GM19395 (cell line): ENCODE measurements around the gene TEX35.
"Not testable (repeated sequence)": the region's sequence is repeated elsewhere in the genome, so short reads cannot be mapped to it uniquely, and the experiment has no call there.

ENCODE experiments used
- ATAC-seq: cut with Tn5 transposase; IDR thresholded peaks from one replicate; pipeline ENCODE4 v1.9.1; 2021; ENCODE audit warnings: mild to moderate bottlenecking, moderate library complexity; ENCODE audit not compliant: unreplicated experiment

The TEX35 gene

GRCh38 chr1:178540646-178541045 is 27.7 kb downstream of the TEX35 start:
- no peak for ATAC-seq

DNA sequence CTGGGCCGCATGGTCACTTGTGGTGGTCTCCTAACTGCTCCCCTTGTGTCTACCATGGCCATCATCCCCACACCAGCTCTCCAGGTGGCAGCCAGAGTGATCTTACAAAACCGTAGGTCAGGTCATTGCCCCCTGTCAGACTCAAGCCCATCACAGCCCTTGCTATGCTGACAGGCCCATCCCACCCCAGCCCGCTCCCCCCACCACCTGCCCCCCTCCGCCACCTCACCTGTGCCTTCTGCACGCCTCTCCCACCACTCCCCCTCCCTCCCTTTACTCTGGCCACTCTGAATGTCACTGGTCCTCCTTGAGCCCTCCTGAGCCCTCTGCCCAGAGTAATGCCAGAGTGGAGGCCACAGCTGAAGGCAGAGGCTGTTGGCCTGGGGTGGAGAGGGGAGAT is 28.5 kb downstream of the TEX35 start:
- ATAC-seq: no peak

GRCh38 chr1:178541829-178542553 is 29.1 kb downstream of the TEX35 start:
- peak; percentile 57 for ATAC-seq

GRCh38 chr1:178542554-178543289 is 29.8 kb downstream of the TEX35 start:
- ATAC-seq: peak; percentile 83

GRCh38 chr1:178543290-178543607 is 30.3 kb downstream of the TEX35 start:
- ATAC-seq: peak; percentile 50

- no peak for ATAC-seq
These were observed 31.6 kb downstream of the TEX35 start for GRCh38 chr1:178544531-178544930.

GRCh38 chr1:178548108-178548507 is 35.2 kb downstream of the TEX35 start:
- no peak for ATAC-seq

DNA sequence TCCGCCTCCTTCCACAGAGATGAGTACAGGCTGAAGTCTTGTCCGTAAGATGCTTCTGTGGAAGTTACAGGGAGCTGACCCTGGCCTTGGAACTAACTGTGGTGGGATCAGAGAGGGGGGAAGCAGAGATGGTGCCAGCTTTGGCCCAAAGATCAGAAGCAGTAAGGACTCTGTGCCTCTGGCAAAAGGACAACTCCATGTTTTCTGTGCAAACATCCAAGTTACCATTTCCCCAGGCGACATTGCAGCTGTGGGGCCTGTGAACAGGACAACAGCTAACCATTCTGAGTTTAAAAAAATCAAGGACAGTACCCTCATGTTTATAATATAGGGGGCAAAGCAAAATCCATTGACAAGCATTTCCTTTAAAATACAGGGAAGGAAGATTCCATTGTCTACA is 38.4 kb downstream of the TEX35 start:
- no peak for ATAC-seq

DNA sequence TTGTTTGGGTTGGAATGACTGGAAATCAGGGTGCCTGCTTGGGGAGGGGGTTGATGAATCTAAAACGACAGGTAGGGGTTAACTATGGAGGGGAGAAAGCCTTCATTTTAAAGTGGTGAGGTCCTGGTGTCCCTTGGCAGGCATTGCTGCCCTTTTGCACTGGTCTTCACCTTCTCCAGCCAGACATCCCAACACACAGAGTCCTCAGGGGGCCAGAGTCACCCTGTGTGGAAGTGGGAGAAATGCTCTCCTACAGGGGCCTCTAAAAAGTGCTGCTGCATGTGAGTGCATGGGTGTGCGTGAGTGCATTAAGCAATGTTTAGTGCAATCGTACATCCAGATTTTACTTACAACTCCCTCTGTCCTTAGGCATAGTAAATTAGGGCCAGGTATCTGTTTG is 39.0 kb downstream of the TEX35 start:
- no peak for ATAC-seq

GRCh38 chr1:178552856-178553255 is 39.9 kb downstream of the TEX35 start:
- no peak for ATAC-seq

GRCh38 chr1:178554351-178554750 is 41.4 kb downstream of the TEX35 start:
- ATAC-seq: not testable (repeated sequence)

DNA sequence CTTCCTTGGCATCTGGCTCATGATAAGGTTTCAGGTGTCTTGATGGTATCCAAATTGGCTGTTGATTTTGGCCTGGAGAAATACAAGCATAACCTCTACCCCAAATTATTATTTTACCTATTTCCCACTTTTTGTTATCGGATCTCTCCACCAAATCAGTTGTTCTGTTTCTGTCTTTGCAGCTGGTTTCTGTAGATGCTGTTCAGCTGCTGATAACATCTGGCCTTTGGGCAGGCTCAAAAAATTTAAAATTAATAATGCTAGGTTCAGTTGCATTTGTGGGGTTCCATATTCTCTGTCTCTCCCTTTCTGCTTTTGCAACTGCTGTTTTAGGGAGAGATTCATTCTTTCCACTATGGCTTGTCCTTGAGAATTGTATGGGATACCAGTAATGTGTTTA is 42.7 kb downstream of the TEX35 start:
- ATAC-seq: not testable (repeated sequence)

GRCh38 chr1:178558816-178559215 is 45.9 kb downstream of the TEX35 start:
- ATAC-seq: not testable (repeated sequence)

DNA sequence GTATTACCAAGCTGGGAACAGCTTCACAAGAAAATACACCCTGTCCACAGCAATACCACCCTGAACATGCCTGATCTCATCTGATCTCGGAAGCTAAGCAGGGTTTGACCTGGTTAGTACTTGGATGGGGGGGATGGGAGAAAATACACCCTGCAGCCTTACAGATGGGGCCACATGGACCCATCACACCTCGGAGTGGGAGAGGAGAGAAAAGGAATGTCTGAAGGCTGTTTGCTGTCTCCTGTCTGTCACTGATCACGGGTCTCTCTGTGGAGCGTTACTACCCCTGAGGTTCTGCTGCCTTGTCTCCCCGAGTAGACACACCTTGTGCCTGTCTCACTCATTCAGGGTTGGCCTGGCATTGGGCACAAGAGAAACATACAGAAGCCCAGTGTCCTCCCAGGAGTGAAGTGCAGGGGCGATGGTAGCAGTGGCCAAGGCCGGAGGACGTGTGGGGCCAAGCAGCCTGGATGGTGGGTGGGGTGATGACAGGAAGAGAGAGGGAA is 48.0 kb downstream of the TEX35 start:
- no peak for ATAC-seq

- no peak for ATAC-seq
These were observed 50.4 kb downstream of the TEX35 start for GRCh38 chr1:178563099-178563820.

- ATAC-seq: no peak
These were observed 51.3 kb downstream of the TEX35 start for GRCh38 chr1:178564086-178564782.

DNA sequence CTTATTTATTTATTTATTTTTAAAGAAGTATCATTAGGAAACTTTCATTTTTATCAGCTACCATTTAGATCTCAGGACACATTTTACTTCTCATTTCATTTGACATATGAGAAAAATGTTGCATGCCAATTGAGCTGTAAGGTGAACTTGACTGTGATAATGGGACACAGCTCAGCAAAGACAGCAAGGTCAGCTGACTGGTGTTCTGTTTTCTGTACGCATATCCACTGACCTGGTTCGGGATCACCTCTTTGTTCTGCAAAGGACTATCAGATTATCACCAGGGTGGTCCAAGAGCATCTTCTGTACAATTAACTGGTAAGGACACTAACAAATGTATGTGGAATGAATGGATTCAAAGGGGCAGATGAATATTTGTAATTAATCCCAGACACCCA is 51.9 kb downstream of the TEX35 start:
- ATAC-seq: no peak

DNA sequence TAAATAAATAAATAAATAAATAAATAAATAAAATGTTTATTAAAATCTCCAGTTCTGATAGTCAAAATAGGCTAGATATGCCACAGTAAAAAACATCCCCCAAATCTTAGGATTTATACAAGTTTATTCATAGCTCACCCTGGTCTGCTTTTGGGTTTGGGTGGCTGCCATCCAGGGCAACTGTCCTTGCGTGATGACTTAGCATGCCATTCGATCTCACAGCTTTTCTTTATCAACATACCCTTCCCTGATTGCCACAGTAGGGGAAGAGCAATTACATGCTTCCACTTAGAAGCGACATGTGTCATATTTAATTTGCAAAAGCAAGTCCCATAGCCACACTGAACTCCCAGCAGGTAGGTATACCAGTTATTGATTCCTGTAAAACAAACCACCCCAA is 52.7 kb downstream of the TEX35 start:
- no peak for ATAC-seq

- ATAC-seq: no peak
These were observed 53.3 kb downstream of the TEX35 start for GRCh38 chr1:178566187-178566586.

- ATAC-seq: no peak
These were observed 58.9 kb downstream of the TEX35 start for GRCh38 chr1:178571807-178572206.
